Activated CD8-positive, alpha-beta T cell treated with anti-CD3 and anti-CD28 coated beads for 36 hours (primary cell): ENCODE measurements around the gene MAGI2. TPM values are rescaled to one million over a fixed set of nuclear protein-coding genes. Genes with fewer than 3 reads are reported as not detected.
"Not testable (repeated sequence)": the region's sequence is repeated elsewhere in the genome, so short reads cannot be mapped to it uniquely, and the experiment has no call there.

Experiments used
- ATAC-seq: fragments of 200-7000 bp; cut with Tn5 transposase; one replicate; pipeline ENCODE4 v1.10.0; 2021; ENCODE audit warnings: mild to moderate bottlenecking, moderate library complexity
- CTCF ChIA-PET: fragments of 350-600 bp; sonication (Branson Sonifier 250); formaldehyde crosslinking; loops from one replicate; lab custom pipeline; 2021; ENCODE audit warnings: antibody characterized with exemption; lab: Charles Lee
- POLR2A ChIA-PET: fragments of 350-600 bp; sonication (Branson Sonifier 250); formaldehyde crosslinking; loops from one replicate; lab custom pipeline; 2021; ENCODE audit warnings: antibody characterized with exemption; lab: Charles Lee
- DNase-seq: peaks from one replicate; pipeline ENCODE4 v3.0.0-alpha.2; 2020
- H3K27ac Mint-ChIP-seq: one replicate; pipeline ENCODE4 v1.8.0; 2021; ENCODE audit warnings: mild to moderate bottlenecking, mixed read lengths
- H3K27me3 Mint-ChIP-seq: one replicate; pipeline ENCODE4 v1.8.0; 2021; ENCODE audit warnings: mixed read lengths
- H3K36me3 Mint-ChIP-seq: one replicate; pipeline ENCODE4 v1.8.0; 2021; ENCODE audit warnings: low read depth, mixed read lengths
- H3K4me1 Mint-ChIP-seq: one replicate; pipeline ENCODE4 v1.8.0; 2021; ENCODE audit warnings: low read depth, mixed read lengths
- H3K4me3 Mint-ChIP-seq: one replicate; pipeline ENCODE4 v1.8.0; 2021; ENCODE audit warnings: mild to moderate bottlenecking, moderate library complexity, mixed read lengths
- H3K9me3 Mint-ChIP-seq: one replicate; pipeline ENCODE4 v1.8.0; 2021; ENCODE audit warnings: mixed read lengths
- intact Hi-C: fragments of 100-400 bp; cut with micrococcal nuclease; formaldehyde crosslinking; loops from one replicate; pipeline ENCODE4 v1.10.0; 2022
- total RNA-seq, 2 experiments: library from RNA; stranded (reverse); gene quantifications; one replicate each; pipeline ENCODE4 v1.2.3, GENCODE V29; 2021
- TF ChIP-seq, protein P1 (sequence below): fragments of 200-600 bp; IDR thresholded peaks from one replicate; pipeline ENCODE4 v1.8.0; 2022; ENCODE audit warnings: antibody characterized with exemption, mild to moderate bottlenecking

The MAGI2 gene
- total RNA-seq, 2 experiments from 2014 or later = 0.04 to 0.09 TPM

DNA sequence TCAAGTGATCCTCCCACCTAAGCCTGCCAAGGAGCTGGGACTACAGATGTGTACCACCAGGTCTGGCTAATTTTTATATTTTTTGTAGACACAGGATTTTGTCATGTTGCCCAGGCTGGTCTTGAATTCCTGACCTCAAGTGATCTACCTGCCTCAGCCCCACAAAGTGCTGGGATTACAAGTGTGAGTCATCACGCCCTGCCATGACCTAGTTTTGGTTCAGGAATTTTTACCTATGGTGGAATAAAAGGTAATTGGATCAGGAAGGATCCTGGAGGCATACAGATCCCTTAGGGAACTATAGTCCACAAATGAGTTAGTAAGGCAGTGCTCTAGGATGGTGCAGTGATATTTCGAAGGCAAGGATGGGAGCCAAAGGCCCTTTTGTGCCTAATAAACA is 937.0 kb downstream of the MAGI2 start:
- Mint-ChIP-seq H3K4me3 (no peak overlapping the region), H3K27me3 (no peaks in the 10 kb centered on the region), H3K4me1 (no peaks in the 10 kb centered on the region), H3K27ac (no peak overlapping the region), H3K9me3 (no peaks in the 10 kb centered on the region), H3K36me3 (no peaks in the 10 kb centered on the region)
- ATAC-seq = no peak
- TF ChIP-seq, protein P1, sequence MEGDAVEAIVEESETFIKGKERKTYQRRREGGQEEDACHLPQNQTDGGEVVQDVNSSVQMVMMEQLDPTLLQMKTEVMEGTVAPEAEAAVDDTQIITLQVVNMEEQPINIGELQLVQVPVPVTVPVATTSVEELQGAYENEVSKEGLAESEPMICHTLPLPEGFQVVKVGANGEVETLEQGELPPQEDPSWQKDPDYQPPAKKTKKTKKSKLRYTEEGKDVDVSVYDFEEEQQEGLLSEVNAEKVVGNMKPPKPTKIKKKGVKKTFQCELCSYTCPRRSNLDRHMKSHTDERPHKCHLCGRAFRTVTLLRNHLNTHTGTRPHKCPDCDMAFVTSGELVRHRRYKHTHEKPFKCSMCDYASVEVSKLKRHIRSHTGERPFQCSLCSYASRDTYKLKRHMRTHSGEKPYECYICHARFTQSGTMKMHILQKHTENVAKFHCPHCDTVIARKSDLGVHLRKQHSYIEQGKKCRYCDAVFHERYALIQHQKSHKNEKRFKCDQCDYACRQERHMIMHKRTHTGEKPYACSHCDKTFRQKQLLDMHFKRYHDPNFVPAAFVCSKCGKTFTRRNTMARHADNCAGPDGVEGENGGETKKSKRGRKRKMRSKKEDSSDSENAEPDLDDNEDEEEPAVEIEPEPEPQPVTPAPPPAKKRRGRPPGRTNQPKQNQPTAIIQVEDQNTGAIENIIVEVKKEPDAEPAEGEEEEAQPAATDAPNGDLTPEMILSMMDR = no peak
- CTCF ChIA-PET = no interaction called here
- DNase-seq = no peak
- POLR2A ChIA-PET = no interaction called here
- intact Hi-C loops = no loop called here

DNA sequence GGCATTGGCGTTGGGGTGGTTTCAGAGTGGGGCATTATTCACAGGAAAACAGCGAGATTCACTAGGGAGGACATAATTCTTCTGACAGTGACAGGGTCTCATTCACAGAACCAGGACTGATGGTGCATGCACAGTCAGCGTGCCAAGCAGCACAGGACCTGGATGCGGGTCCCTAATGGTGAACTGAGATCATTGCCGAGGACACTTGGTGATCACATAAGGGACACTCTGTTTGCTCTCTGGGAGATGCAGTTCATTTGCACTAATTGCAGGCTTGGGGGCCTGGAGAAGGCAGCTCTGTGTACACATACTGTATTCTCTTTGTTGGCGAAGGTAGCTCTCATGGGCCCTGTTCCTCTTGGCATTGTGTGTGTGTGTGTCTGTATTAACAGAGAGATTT is 938.8 kb downstream of the MAGI2 start:
- no peak overlapping the region for H3K4me3 Mint-ChIP-seq
- DNase-seq (no peak), ATAC-seq (no peak)
- no peaks in the 10 kb centered on the region for H3K36me3 Mint-ChIP-seq
- H3K27ac Mint-ChIP-seq = no peak overlapping the region
- H3K4me1 Mint-ChIP-seq = no peaks in the 10 kb centered on the region
- intact Hi-C loops = no loop called here
- TF ChIP-seq, protein P1 = no peak
- H3K27me3 Mint-ChIP-seq = no peaks in the 10 kb centered on the region
- ChIA-PET CTCF (no interaction called here), POLR2A (no interaction called here)
- H3K9me3 Mint-ChIP-seq = no peaks in the 10 kb centered on the region

DNA sequence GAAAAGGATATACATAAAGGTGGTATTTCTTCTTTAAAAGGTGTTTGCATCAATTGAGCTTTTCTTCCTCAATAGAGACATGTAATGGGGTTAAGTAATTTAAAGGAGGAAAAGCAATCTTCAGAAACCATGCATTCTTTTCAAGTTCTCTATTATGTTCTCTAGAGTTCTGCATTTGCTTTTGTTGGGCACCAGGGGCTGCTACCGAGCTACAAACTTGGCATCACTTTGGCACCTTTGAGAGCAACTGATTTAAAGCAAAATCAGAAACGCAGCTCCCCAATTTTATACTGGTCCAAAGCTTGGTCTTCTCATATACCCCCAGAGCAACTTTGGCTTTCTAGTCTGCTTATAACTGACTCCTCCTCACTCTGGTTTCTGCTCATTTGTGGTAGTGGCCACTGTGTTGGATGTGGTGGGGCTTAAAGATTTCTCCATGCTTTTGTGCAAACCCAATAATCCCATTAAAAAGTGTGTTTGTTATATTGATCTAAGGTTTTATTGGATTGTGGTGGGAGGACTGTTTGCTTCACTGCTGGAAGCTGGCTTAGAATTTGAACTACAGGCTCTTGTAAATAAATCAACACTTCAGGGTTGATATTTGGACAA is 942.8 kb downstream of the MAGI2 start:
- DNase-seq = peak; percentile 18
- intact Hi-C loops = no loop called here

DNA sequence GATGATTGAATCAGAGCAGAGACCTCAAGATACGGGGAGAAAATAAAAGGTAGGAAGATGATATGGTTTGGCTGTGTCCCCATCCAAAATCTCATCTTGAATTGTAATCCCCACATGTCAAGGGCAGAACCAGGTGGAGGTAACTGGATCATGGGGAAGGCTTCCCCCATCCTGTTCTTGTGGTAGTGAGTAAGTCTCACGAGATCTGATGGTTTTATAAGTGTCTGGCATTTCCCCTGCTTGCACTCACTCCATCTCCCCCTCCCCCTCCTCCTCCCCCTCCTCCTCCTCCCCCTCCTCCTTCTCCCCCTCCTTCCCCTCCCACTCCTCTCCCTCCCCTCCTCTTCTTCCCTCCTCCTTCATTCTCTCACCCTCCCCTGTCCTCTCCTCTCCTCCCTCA is 950.2 kb downstream of the MAGI2 start:
- CTCF ChIA-PET, H3K9me3 Mint-ChIP-seq, DNase-seq, H3K4me1 Mint-ChIP-seq, ATAC-seq, intact Hi-C loops, H3K36me3 Mint-ChIP-seq, H3K27me3 Mint-ChIP-seq, H3K4me3 Mint-ChIP-seq, H3K27ac Mint-ChIP-seq, POLR2A ChIA-PET: not testable (repeated sequence)

More for the DNA sequence above, 942.8 kb downstream of the MAGI2 start:
- no peaks in the 10 kb centered on the region for H3K4me1 Mint-ChIP-seq
- ATAC-seq = no peak
- TF ChIP-seq, protein P1 = peak; percentile 31
- H3K9me3 Mint-ChIP-seq = no peaks in the 10 kb centered on the region
- H3K27ac Mint-ChIP-seq = no peak overlapping the region
- ChIA-PET POLR2A (no interaction called here), CTCF (interaction anchor here (1.0 kb wide), 1 partner anchor 665 kb away, joined by 3 read pairs; no protein-coding TSS in a partner anchor)
- H3K27me3 Mint-ChIP-seq = no peaks in the 10 kb centered on the region
- no peak overlapping the region for H3K4me3 Mint-ChIP-seq
- no peaks in the 10 kb centered on the region for H3K36me3 Mint-ChIP-seq

DNA sequence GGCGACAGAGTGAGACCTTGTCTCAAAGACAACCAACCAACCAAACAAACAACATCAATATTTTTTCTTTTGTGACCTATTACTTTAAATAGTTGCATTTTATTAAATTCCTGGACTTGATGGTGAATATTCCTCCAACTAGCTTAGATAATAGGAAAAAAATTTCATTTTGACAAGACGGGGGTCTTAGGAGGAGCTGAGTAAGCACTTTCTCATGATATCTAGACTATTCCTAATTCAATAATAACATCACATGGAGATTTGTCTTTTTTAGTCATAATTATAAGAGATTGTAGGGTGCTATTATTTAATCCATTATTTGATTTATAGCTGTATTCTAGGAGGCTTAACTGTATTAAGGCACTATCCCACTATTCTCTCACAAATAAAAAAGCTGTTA is 952.4 kb downstream of the MAGI2 start:
- Mint-ChIP-seq H3K9me3 (peaks cover 2% of the 10 kb centered on the region), H3K27me3 (no peaks in the 10 kb centered on the region), H3K4me1 (no peaks in the 10 kb centered on the region), H3K4me3 (no peak overlapping the region), H3K36me3 (no peaks in the 10 kb centered on the region), H3K27ac (no peak overlapping the region)
- no peak for DNase-seq
- ATAC-seq = no peak
- TF ChIP-seq, protein P1 = no peak
- CTCF ChIA-PET = no interaction called here
- POLR2A ChIA-PET = no interaction called here
- intact Hi-C loops = no loop called here
